HG02571 (cell line): ENCODE measurements around the gene SLC5A7.

Experiments used
- ATAC-seq: cut with Tn5 transposase; IDR thresholded peaks from one replicate; pipeline ENCODE4 v1.9.1; 2021; ENCODE audit warnings: mild to moderate bottlenecking, moderate library complexity; ENCODE audit not compliant: unreplicated experiment

Gene SLC5A7

GRCh38 chr2:107986278-107987217 is at the start of gene SLC5A7:
Gene SLC5A7, plus strand, starts transcription at chr2:107986524. Its CDS starts 1,632 bp downstream, at chr2:107988156.
- no peak for ATAC-seq

DNA sequence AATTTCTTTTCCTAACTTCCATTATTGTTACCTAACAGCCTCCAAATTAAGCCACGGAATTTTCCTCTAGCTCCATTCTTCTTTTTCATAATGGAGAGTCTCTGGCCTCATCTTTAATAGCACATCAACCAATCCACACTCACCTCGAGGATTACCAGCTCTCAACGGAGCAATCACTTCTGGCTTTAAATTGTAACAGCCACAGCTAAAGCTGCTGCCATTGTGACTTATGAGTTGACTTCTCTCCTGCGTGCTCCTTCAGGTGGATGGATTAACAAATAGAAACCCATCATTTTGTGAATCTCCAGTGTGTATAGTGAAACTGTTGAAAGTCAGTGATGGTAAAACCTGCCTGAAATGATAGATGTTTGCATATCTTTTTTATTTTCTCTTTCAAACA is 24.9 kb upstream of the SLC5A7 start:
- no peak for ATAC-seq

GRCh38 chr2:107964185-107964584 is 22.1 kb upstream of the SLC5A7 start:
- ATAC-seq, result no peak

DNA sequence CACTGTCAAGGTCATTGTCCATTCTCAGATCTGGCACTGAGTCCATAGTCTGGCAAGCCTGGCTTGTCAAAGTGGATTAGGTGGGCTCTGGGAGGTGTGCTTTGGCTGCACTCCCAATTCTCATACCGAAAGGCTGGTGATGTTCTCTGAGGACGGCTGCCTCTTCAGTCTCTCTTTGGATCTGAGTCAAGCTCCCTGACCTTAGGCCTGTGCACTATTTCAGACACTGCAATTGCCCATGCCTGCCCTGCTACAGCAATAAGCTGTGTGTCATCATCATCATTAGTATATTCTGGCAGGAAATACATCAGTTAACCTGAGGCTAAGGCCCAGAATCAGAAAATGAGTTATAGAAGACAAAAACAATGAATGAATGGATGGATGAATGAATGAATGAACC is 1.6 kb upstream of the SLC5A7 start:
- no peak for ATAC-seq

DNA sequence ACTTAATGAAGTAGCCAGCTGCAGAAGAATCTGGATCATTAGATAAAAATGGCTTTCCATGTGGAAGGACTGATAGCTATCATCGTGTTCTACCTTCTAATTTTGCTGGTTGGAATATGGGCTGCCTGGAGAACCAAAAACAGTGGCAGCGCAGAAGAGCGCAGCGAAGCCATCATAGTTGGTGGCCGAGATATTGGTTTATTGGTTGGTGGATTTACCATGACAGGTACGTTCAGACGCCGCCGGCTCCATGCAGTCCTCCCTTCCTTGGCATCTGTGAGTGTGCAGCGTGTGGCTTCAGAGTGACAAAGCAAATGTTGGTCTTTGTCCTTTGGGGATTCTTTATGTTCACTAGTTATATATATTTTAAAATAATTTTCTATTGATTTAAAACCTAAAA is 1.8 kb downstream of the SLC5A7 start:
- no peak for ATAC-seq

DNA sequence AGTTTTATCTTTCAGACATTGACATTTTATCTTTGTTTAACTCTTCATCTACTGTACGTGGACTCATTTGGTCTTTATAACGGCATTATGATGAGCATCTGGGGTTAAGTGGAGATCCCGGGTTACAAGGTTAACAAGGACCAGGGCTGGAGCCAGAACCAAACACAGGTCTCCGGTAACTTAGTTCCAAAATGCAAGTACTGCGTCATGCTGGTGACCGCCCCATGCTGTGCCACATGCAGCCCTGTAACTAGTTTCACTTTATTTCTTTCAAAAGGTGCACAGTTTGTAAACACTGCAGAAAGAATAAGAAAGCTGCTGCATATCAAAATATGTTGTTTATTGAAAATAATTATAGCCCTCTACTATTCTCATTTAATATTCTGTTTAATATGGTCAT is 3.1 kb downstream of the SLC5A7 start:
- ATAC-seq, result no peak

DNA sequence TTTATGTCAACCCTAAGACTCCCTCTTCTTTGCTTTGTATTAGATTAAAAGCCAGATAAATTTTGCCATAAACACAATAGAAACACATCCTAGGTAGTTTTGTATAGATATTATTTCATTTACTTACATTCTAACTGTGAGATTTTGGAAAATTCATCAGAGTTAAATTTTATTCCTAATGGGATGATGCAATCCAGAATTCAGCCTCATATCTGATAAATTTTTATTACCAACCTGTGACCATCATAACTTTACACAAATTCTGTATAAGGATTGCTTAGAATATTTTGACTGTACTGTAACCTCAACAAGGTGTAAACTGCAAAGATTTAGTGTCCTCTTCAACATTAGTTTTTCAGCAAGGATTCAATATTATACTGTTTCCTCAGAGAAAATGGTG is 4.4 kb downstream of the SLC5A7 start:
- ATAC-seq, result no peak

DNA sequence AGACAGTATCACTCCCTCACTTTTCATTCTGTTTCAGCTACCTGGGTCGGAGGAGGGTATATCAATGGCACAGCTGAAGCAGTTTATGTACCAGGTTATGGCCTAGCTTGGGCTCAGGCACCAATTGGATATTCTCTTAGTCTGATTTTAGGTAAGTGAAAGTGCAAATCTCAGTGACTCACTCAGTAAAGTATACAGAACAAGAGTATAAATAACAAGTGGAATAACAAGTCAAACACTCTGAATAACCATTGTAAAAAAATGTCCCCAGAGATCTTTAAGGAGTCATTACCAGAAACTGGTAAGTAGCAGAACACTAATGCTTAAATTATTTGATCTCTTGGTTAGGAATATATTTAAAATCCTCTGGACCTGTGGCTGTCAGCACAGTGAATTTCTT is 5.7 kb downstream of the SLC5A7 start:
- no peak for ATAC-seq

GRCh38 chr2:107999158-107999557 is 12.8 kb downstream of the SLC5A7 start:
- no peak for ATAC-seq

GRCh38 chr2:108010912-108011591 is 24.7 kb downstream of the SLC5A7 start:
- ATAC-seq, result no peak

- no peak for ATAC-seq
These were observed 27.0 kb downstream of the SLC5A7 start for GRCh38 chr2:108013305-108013704.

DNA sequence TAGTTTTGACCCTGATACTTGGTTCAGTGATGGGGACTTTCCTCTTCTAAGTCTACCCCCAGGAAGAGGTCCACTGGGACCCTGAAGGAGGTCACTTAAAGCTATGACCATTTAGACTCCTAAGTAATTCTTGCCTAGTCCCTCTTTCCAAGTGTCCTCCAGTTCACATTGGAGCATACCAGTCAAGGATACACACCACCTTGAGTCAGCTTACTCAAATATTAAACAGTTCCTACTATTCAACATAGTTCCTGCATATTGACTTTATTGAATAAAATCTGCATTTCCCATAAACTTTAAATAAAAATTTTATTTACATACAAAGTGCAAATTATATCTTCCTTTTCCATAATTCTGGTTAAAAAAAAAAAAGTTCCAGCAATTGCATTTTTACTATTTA is 36.3 kb downstream of the SLC5A7 start:
- ATAC-seq, result no peak

DNA sequence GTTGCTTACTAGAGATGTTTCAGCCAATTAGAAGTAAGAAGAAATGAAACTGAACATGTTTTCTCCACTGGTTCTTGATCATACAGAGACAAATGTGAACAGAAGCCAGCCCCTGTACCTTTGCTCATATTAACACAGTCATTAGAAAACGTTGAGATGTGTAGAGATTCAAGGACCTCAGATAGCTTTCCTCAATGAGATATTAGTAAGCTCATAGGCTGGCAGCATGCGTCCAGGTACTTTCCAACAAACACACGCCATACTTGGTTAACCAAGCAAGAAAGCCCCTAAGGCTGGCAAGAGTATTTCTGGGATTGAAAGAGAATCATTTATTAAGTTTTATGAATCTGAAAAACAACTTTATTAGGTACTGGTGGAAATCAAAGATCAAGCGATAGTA is 37.5 kb downstream of the SLC5A7 start:
- ATAC-seq, result no peak

DNA sequence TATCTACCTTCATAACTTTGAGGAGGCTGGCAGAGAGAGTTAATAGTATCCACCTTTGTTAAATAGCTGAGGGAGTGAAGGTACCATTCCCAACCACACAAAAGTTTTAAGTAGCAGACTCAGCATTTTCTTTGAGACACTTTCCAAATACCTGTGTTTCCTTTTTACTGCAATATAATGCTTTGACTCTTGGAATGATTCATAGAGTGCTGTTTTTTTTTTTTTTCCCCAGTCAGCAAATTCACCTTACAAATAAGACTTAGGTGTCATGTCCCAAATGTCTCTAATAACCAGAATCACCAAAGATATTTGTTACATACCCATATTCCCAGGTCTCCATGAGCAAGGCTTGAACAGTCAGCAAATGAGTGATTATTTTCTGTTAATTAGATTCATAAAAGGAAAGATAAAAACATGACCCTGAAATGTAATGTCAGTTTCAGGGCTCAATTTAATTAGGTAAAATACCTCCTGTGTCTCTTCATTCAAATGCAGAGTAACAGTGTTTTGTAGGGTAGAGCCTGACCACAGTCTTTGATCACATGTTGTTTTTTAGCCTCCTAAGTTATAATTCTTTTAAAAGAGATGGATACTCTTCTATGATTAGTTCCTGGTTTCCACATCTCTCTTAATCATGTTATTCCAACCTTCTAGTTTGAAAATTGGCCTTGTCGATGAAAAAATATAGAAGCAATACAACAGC is 39.9 kb downstream of the SLC5A7 start:
- ATAC-seq, result no peak

- ATAC-seq, result no peak
These were observed 43.2 kb downstream of the SLC5A7 start for GRCh38 chr2:108029496-108029895.

DNA sequence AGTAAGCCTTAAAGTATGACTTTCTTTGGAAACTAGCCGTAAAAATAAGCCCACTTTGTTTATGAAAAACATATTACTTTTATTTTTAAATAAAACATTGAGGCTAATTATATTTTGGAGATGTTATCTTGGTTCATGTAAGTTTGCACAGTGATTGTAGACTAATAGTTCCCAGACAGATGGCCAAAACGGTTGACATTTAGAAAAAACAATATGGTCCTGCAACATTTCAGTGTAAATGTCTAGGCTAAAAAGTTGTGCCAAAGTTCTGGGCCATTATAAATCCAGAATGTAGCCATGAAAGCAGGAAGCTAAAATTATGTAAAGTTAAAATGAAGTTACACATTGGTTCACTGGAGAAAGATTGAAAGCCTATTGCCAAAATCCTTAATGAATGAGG is 43.6 kb downstream of the SLC5A7 start:
- no peak for ATAC-seq

DNA sequence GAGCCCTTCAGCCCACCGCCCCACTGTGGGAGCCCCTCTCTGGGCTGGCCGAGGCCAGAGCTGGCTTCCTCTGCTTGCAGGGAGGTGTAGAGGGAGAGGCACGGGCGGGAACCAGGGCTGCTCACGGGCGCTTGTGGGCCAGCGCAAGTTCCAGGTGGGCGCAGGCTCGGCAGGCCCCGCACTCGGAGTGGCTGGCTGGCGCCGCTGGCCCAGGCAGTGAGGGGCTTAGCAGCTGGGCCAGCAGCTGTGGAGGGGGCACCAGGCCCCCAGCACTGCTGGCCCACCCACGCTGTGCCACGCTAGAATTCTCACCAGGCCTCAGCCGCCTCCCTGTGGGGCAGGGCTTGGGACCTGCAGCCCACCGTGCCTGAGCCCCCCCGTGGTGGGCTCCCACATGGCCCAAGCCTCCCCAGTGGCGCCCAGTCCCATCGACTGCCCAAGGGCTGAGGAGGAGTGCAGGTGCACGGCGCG is 45.2 kb downstream of the SLC5A7 start:
- no peak for ATAC-seq

DNA sequence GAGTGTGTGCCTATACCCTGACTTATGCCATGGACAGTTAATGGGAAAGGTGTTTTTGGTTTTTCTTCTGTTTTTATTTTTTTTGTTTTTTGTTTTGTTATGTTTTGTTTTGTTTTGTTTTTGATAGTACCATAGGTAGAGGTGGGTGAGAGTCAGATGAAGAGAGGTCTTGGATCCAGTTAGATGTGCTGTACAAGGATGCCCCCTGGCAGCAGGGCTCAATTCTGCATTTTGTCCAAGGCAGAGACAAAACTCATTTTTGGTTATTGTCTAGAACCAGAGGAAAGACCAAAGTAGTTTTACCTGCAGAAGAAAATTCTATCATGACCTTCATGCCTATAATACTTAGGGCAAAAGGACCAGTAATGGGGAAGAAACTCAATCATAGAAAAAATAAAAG is 48.5 kb downstream of the SLC5A7 start:
- ATAC-seq, result no peak

DNA sequence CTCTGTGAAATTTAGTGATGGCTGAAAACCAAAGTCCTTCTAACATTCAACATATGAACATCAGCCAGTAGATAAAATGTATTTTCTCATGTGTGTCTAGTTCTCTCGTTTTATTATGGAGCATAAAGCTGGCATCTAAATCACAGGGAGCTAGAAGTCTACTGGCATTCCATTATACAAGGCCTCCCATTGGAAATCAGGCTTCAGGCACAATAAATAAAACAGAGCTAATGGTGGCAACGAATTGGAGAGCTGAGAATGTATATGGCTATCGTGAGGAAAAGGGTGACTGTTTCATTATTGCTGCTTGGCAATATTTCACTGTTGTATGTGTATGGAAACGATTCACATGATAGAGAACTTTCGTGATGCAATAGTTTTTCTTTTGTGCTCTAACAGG is 62.4 kb downstream of the SLC5A7 start:
- ATAC-seq, result no peak

GRCh38 chr2:108058576-108059137 is 72.3 kb downstream of the SLC5A7 start:
- ATAC-seq, result no peak

DNA sequence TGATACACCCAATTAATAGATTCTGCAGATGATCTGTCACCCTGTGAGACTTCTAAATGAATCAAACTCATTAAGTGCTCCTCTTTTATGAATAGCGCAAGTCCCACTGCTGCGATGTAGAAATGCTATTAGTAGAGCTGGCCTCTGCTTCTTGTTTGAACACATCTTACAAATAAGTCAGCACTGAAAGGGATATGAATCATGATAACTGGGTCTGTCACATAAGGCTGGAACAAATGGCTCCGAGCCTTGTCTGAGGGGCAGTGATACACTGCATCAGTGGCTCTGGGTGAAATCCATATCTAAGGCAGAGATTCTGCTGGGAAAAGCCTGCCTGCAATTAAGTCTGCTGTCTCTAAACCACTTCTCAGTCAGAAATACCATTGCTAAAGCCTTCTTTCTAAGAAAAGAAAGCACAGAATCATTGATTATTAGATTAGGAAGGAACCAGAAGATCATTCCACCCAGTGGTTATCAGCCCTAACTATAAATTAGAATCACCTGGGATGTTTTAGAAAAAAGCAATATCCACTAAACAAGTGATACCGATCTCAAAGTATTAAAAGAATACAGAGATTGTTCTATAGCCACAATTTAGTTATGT is 75.2 kb downstream of the SLC5A7 start:
- ATAC-seq, result no peak
